ENCODE data around the gene STAG2. TPM values are rescaled to one million over a fixed set of nuclear protein-coding genes. Genes with fewer than 3 reads are reported as not detected.

STAG2 gene
- total RNA-seq, 4 donors from 2014 or later: 54.6 to 89.3 (median 63.6) TPM

- intact Hi-C loops (cut with DNase I; ENCODE audit: low total_unique reads): no loop called here
- WGBS, 2 donors: 54 to 62% methylated on average over 3 of the region's 3 CpGs
- TF ChIP-seq CTCF (IDR thresholded peaks at IDR 0.05) (no peak), POLR2A (IDR thresholded peaks at IDR 0.05) (no peak)
- DNase-seq (ENCODE audit: low spot score in 2 of 2): no peak
- no peak overlapping the region for H3K4me3 ChIP-seq (ENCODE audit: low read depth, poor library complexity, severe bottlenecking)
Observed at GRCh38 chrX:124023838-124024238, 62.3 kb downstream of the STAG2 start.

- no peak for DNase-seq (ENCODE audit: low spot score in 2 of 2)
- no peak for TF ChIP-seq POLR2A (IDR thresholded peaks at IDR 0.05)
- no peak for TF ChIP-seq CTCF (IDR thresholded peaks at IDR 0.05)
- WGBS, 2 donors: 89 to 96% methylated on average over 1 of the region's 1 CpG
- intact Hi-C loops (cut with DNase I; ENCODE audit: low total_unique reads): no loop called here
- no peak overlapping the region for H3K4me3 ChIP-seq (ENCODE audit: low read depth, poor library complexity, severe bottlenecking)
Observed at GRCh38 chrX:124026529-124026928, 65.0 kb downstream of the STAG2 start.

DNA sequence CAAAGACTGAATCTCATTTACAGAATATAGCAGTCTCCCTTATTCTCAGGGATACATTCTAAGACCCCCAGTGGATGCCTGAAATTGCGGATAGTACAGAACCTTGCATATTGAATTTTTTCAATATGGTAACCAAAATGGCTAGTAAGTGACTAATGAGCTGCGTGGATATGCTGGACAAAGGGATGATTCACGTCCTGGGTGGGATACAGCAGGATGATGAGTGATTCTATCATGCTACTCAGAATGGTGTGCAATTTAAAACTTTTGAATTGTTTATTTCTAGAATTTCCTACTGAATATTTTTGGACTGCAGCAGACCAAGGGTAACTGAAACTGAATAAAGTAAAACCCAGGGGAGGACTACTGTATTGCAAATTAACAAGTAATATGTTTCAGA is 66.7 kb downstream of the STAG2 start:
- H3K4me3 ChIP-seq (ENCODE audit: low read depth, poor library complexity, severe bottlenecking): no peak overlapping the region
- 72 to 89% methylated on average over 3 of the region's 3 CpGs for WGBS, 2 donors
- TF ChIP-seq CTCF (IDR thresholded peaks at IDR 0.05) (no peak), POLR2A (IDR thresholded peaks at IDR 0.05) (no peak)
- intact Hi-C loops (cut with DNase I; ENCODE audit: low total_unique reads): no loop called here
- no peak for DNase-seq (ENCODE audit: low spot score in 2 of 2)

GRCh38 chrX:124030520-124030919 is 69.0 kb downstream of the STAG2 start:
- WGBS, 2 donors: 66 to 67% methylated on average over 1 of the region's 1 CpG
- DNase-seq (ENCODE audit: low spot score in 2 of 2): no peak
- intact Hi-C loops (cut with DNase I; ENCODE audit: low total_unique reads): no loop called here
- H3K4me3 ChIP-seq (ENCODE audit: low read depth, poor library complexity, severe bottlenecking): no peak overlapping the region
- TF ChIP-seq POLR2A (IDR thresholded peaks at IDR 0.05) (no peak), CTCF (IDR thresholded peaks at IDR 0.05) (no peak)

DNA sequence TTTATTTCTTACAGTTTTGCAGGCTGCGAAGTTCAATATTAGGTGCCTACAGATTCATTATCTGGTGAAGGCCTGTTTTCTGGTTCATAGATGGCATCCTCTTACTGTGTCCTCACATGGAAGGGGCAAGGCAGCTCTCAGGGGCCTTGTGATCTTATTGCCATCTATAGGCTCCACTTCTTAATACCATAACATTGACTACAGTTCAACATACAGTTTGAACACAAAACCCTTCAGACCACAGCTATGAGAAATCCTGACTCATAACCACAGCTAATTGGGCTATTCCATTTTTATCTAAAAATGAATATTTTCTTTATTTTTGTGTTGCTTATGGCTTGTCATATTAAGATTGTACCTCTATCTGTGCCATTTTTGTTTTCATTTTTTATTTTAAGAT is 72.3 kb downstream of the STAG2 start:
- 100% methylated on average over 1 of the region's 1 CpG for WGBS, 2 donors
- no peak for DNase-seq (ENCODE audit: low spot score in 2 of 2)
- TF ChIP-seq POLR2A (IDR thresholded peaks at IDR 0.05): no peak
- TF ChIP-seq CTCF (IDR thresholded peaks at IDR 0.05): no peak
- intact Hi-C loops (cut with DNase I; ENCODE audit: low total_unique reads): no loop called here
- H3K4me3 ChIP-seq (ENCODE audit: low read depth, poor library complexity, severe bottlenecking): no peak overlapping the region

- TF ChIP-seq POLR2A (IDR thresholded peaks at IDR 0.05) (no peak), CTCF (IDR thresholded peaks at IDR 0.05) (no peak)
- intact Hi-C loops (cut with DNase I; ENCODE audit: low total_unique reads): no loop called here
- no peak overlapping the region for H3K4me3 ChIP-seq (ENCODE audit: low read depth, poor library complexity, severe bottlenecking)
- 92 to 97% methylated on average over 2 of the region's 2 CpGs for WGBS, 2 donors
- DNase-seq (ENCODE audit: low spot score in 2 of 2): no peak
Observed at GRCh38 chrX:124035657-124036056, 74.2 kb downstream of the STAG2 start.

Measured in lower leg skin (tissue), 4 donors.